Activated naive CD4-positive, alpha-beta T cell treated with Interleukin-2 at 50 U/mL for 16 hours (primary cell): ENCODE data around the gene LRRK2.
"Not testable (repeated sequence)": the region's sequence is repeated elsewhere in the genome, so short reads cannot be mapped to it uniquely, and the experiment has no call there.

Experiments used
- DNase-seq: peaks from one replicate; pipeline ENCODE4 v3.0.0-alpha.2; 2020

LRRK2 gene

GRCh38 chr12:40215982-40216381 is 8.8 kb upstream of the LRRK2 start:
- DNase-seq, result no peak

GRCh38 chr12:40216516-40217288 is 8.1 kb upstream of the LRRK2 start:
- DNase-seq, result no peak

- DNase-seq, result no peak
These were observed 5.0 kb upstream of the LRRK2 start for GRCh38 chr12:40219760-40220159.

GRCh38 chr12:40222247-40222646 is 2.5 kb upstream of the LRRK2 start:
- DNase-seq, result no peak

GRCh38 chr12:40223646-40224045 is 1.2 kb upstream of the LRRK2 start:
- no peak for DNase-seq

DNA sequence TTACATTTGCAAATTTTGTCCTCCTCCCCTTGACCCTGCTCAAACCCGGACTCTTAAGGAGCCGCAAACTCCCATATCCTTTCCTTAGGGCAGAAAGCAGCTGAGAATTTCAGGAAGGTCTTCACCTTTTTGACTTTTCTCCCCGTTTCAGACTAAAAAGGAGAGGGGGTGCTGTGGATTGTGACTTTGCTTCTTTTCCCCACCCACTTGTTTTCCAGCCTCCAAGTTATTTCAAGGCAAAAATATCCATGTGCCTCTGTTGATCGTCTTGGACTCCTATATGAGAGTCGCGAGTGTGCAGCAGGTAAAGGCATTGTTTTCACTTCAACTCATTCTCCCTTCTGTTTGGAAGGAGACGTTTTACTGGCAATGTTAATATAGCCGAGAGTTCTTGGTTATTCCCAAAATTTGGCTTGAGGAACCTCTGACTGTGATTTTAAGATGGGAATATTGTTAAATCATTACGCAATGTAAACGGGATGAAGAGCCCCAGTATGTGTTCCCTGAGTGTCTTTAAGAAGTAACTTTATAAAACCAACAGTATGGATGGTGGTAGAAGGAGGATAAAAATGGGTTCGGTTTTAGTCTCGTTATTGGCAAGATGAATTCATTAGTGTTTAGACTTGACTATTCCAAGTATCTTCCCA is 663 bp downstream of the LRRK2 start:
- DNase-seq, result no peak

- no peak for DNase-seq
These were observed 1.3 kb downstream of the LRRK2 start for GRCh38 chr12:40225984-40226602.

GRCh38 chr12:40226705-40227104 is 1.9 kb downstream of the LRRK2 start:
- no peak for DNase-seq

GRCh38 chr12:40227447-40227846 is 2.6 kb downstream of the LRRK2 start:
- no peak for DNase-seq

- no peak for DNase-seq
These were observed 3.9 kb downstream of the LRRK2 start for GRCh38 chr12:40228727-40229126.

DNA sequence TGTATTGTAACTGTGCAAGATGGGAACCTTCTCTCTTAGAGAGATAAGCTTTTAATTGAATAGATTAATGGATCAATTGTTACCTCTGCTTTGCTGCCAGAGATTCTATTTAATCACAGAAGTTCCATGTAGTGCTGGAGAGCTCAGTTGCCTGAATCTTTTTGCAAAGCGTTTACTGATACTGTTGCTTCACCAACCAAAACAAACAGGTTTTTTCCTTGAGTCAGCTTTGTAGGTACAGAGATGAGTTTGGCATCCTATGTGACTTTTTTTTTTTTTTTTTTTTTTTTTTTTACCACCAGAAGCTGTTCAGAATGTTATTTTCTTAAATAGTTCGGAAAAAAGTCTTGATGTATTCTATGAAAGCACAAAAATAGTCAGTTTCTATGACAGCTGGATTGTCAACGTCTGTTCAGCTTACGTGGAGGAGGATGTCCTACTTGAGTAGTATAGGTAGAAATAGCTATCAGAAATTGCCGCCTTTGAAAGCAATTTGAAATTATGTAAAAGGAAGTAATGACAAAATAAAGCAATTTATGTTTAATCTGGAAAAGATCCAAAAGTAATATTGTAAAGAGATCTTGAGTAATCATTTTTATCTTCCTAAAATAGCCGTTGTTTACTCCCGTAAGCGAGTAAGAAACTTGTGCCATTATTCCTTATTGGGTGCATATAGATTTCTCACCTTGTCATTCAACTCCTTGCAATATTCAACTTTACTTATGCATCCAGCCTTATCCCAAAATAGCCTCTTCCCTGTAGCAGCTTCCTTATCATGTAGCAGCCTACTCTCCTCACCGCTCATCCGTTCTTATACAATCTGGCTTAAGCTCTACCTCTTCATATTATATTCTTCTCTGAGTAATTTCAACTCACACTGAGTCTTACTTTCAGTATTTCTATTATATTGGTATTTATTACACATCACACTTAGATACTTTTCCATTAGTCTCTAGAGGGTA is 5.2 kb downstream of the LRRK2 start:
- DNase-seq, result no peak

DNA sequence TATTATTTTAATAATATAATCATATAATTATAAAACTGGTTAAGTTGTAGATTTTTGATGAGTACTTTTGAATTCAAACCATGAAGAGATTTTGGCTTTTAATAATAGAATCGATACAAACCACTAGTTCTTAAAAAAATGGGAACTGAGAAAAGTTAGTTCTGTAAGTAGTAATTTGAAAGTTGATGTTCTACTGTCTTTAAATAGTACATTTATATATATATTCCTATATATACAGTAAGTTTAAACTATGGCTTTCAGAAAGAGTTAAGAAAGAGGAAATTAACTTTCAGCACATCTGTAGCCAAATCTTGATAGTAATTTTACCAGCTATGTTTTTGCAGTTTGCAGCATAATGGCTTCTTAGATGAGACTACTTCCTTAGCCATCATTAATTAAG is 7.8 kb downstream of the LRRK2 start:
- no peak for DNase-seq

- DNase-seq, result no peak
These were observed 9.1 kb downstream of the LRRK2 start for GRCh38 chr12:40233741-40234367.

DNA sequence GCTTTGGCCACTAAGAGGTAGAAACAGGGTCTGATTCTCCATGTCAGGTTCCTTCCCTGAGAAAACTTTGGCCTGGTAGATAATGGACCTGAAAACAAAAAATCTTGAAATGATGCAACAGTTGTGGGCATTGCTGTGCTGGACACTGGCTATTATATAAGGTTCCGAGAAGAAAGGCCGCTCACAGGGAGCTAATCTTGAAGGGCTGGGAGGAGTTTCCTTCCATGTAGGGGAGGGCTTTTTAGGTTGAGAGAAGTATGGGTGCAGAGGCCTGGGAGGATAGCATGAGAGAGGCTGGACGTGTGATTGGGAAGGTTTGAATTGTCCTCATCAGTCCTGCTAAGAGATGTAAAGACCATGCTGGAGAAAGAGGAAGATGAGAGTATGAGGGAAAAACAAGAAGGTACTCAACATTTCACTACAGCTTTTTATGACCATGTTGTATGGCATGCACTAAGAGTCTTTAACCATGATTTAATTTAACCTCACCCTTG is 11.6 kb downstream of the LRRK2 start:
- no peak for DNase-seq

DNA sequence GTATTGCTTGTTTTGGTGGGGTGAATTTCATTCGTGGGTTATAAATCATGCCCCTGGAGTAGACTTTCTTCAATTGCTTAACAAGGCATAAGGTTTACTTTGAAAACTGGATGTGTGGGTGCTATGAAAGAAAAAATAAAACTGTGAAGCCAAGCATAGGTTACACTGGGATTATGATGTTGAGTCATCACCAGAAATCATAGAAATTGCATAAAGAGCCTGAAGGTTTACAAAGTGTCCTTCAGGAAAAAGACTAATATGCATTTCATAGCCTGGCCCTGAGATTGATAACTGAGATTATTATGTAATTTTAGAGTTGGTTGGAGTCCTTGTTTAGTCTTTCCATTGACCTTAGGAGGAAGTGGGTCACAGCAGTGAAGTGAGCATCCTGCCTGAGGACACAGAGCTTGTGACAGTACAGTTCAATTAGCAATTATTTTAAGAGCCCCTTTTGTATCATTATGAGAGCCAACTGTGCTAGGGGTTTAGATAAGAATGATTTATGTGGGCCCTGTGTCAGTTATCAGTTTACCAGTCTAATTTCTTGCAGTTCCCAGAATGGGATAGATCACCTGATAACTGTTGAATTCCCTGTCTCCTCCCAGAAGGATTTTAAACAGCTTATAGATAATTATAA is 13.6 kb downstream of the LRRK2 start:
- no peak for DNase-seq

- DNase-seq, result no peak
These were observed 14.2 kb downstream of the LRRK2 start for GRCh38 chr12:40238979-40239378.

GRCh38 chr12:40240779-40241178 is 16.0 kb downstream of the LRRK2 start:
- no peak for DNase-seq

DNA sequence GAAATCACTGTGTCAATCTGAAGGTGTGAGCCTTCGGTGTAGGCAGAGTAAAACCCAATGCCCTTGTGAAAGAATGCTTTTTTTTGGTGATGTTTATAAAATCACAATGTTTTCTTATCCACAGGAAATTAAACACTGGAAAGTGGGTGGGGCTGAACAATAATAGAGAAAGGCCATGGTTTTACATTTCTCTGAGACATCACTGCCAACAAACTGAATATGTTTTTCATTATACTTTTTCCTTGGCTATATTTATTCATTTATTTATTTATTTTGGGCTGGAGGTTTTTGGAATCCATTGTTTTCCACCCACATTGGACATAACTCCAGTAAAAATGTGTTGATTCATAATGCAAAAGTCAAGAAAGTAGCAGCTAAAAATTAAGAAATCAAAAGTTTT is 16.9 kb downstream of the LRRK2 start:
- no peak for DNase-seq

DNA sequence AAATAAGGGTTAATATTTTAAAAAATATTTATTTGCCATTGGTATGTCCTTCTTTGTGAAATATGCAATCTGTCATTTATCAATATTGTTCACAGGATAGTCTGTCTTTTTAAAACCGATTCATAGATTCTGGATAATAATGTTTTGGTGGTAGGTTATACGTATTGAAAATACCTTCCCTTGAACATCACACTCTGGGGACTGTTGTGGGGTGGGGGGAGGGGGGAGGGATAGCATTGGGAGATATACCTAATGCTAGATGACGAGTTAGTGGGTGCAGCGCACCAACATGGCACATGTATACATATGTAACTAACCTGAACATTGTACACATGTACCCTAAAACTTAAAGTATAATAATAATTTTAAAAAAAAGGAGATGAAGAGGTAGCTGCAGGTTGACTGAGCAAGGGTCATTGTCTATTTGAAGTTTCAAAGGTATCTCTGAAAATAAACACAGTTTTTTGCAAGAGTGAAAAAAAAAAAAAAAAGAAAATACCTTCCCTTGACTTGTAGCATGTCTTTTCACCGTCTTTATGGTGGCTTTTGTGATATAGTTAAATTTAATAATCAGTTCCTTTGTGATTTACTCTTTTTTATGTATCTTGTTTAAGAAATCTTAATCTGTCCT is 19.8 kb downstream of the LRRK2 start:
- not testable (repeated sequence) for DNase-seq

GRCh38 chr12:40248034-40248433 is 23.2 kb downstream of the LRRK2 start:
- DNase-seq, result no peak

DNA sequence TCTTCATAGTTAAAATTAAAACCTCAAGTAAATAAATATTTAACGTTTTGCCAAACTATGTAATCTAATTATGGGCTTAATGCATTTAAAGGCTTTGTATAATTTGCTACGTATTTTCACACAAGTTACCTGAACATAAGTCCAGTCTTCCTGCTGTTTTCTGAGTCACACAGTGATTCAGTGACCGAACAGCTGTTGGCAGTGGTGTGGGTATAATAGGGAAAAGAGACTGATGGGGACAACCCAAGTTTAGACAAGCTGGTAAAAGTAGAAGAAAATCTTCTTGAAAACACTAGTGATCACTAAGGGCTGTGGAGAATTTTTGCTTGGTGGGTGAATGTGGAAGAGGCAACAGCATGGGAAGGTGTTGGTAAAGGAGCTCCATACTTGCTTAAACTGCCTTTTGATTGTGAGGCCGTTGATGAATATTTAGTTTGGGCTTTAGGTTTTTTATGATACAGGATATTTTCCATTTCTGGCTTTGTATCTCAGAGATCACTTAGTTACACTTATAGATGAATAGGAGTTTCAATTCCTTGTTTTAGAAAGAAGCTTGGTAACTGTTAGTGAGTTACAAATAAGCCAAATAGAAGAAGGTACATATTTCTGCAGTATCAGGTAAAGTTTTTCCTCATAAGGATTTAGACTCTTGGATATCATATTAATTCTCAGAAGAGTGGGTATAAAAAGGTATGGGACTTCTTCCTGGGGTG is 23.9 kb downstream of the LRRK2 start:
- DNase-seq, result no peak
